HG02943 (cell line): ENCODE results near the gene RPS6KA3.

Source experiments
- ATAC-seq: cut with Tn5 transposase; IDR thresholded peaks from one replicate; pipeline ENCODE4 v1.9.1; 2021; ENCODE audit warnings: mild to moderate bottlenecking, low read depth, moderate library complexity; ENCODE audit not compliant: unreplicated experiment

Gene RPS6KA3

GRCh38 chrX:20111271-20111670 is 155.4 kb downstream of the RPS6KA3 start:
- ATAC-seq: no peak

- ATAC-seq: no peak
Observed at GRCh38 chrX:20101934-20102581, 164.7 kb downstream of the RPS6KA3 start.
